GM23338 (cell line): ENCODE results near the gene CACNA1A.

Experiments
- CREB1 ChIP-seq: fragments of 250-450 bp; sonication (Bioruptor Pico); IDR thresholded peaks from 2 replicates; pipeline ENCODE4 v1.5.0; 2020; ENCODE audit warnings: low read depth, mild to moderate bottlenecking, moderate library complexity
- ETS1 ChIP-seq: IDR thresholded peaks from 2 replicates; pipeline ENCODE4 v1.6.1; 2016; ENCODE audit warnings: antibody characterized with exemption
- EZH2 ChIP-seq: fragments of 200-600 bp; sonication (generic); IDR thresholded peaks from one replicate; pipeline ENCODE4 v1.8.0; 2017; ENCODE audit warnings: antibody characterized with exemption, mild to moderate bottlenecking, low read depth; ENCODE audit not compliant: unreplicated experiment
- EZH2phosphoT487 ChIP-seq: fragments of 200-600 bp; sonication (generic); IDR thresholded peaks from one replicate; pipeline ENCODE4 v1.8.1; 2018; ENCODE audit warnings: antibody characterized with exemption; ENCODE audit not compliant: unreplicated experiment
- JUNB ChIP-seq: IDR thresholded peaks from one replicate; pipeline ENCODE4 v1.6.1; 2016; ENCODE audit warnings: antibody characterized with exemption; ENCODE audit not compliant: unreplicated experiment
- NANOG ChIP-seq: IDR thresholded peaks from 2 replicates; pipeline ENCODE4 v1.6.1; 2016; ENCODE audit warnings: antibody characterized with exemption, borderline replicate concordance
- POLR2AphosphoS5 ChIP-seq: IDR thresholded peaks from 2 replicates; pipeline ENCODE4 v1.6.1; 2016; ENCODE audit warnings: antibody characterized with exemption, low read depth
- REST ChIP-seq: IDR thresholded peaks from one replicate; pipeline ENCODE4 v1.6.1; 2018; ENCODE audit warnings: antibody characterized with exemption; ENCODE audit not compliant: unreplicated experiment
- STAT1 ChIP-seq: IDR thresholded peaks from one replicate; pipeline ENCODE4 v1.6.1; 2016; ENCODE audit warnings: antibody characterized with exemption; ENCODE audit not compliant: unreplicated experiment
- ZNF114 ChIP-seq: fragments of 250-450 bp; sonication (Bioruptor Pico); IDR thresholded peaks from 2 replicates; pipeline ENCODE4 v1.5.0; 2020; ENCODE audit warnings: mild to moderate bottlenecking, moderate library complexity
- ZNF331 ChIP-seq: fragments of 250-450 bp; sonication (Bioruptor Pico); IDR thresholded peaks from 2 replicates; pipeline ENCODE4 v1.5.0; 2020; ENCODE audit warnings: low read depth, mild to moderate bottlenecking, moderate library complexity
- TF ChIP-seq, protein P1 (sequence below), 2 experiments: fragments of 200-600 bp in 1 of 2; sonication (generic) in 1 of 2; conservative IDR thresholded peaks; 2 replicates each; pipeline versions ENCODE4 v1.5.1 to v1.6.1; 2016 to 2017; ENCODE audit warnings: antibody characterized with exemption in 2 of 2, low read depth in 2 of 2, mild to moderate bottlenecking in 2 of 2, moderate library complexity in 1 of 2
- TF ChIP-seq, protein P2 (sequence below): fragments of 250-450 bp; sonication (Bioruptor Pico); IDR thresholded peaks from 2 replicates; pipeline ENCODE4 v1.5.0; 2020; ENCODE audit warnings: mild to moderate bottlenecking, moderate library complexity

GRCh38 chr19:13255719-13256059 lies 250.6 kb downstream of the CACNA1A start:
- TF ChIP-seq, protein P1, sequence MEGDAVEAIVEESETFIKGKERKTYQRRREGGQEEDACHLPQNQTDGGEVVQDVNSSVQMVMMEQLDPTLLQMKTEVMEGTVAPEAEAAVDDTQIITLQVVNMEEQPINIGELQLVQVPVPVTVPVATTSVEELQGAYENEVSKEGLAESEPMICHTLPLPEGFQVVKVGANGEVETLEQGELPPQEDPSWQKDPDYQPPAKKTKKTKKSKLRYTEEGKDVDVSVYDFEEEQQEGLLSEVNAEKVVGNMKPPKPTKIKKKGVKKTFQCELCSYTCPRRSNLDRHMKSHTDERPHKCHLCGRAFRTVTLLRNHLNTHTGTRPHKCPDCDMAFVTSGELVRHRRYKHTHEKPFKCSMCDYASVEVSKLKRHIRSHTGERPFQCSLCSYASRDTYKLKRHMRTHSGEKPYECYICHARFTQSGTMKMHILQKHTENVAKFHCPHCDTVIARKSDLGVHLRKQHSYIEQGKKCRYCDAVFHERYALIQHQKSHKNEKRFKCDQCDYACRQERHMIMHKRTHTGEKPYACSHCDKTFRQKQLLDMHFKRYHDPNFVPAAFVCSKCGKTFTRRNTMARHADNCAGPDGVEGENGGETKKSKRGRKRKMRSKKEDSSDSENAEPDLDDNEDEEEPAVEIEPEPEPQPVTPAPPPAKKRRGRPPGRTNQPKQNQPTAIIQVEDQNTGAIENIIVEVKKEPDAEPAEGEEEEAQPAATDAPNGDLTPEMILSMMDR (conservative IDR thresholded peaks at IDR 0.05; ENCODE audit: low read depth in 2 of 2) = no peak
- TF ChIP-seq REST (no peak), EZH2 (no peak), JUNB (no peak), ZNF331 (CRISPR knock-in tag) (no peak), EZH2phosphoT487 (no peak), CREB1 (CRISPR knock-in tag) (no peak), NANOG (no peak), STAT1 (no peak), POLR2AphosphoS5 (no peak), ZNF114 (CRISPR knock-in tag) (no peak), ETS1 (no peak)
- TF ChIP-seq, protein P2, sequence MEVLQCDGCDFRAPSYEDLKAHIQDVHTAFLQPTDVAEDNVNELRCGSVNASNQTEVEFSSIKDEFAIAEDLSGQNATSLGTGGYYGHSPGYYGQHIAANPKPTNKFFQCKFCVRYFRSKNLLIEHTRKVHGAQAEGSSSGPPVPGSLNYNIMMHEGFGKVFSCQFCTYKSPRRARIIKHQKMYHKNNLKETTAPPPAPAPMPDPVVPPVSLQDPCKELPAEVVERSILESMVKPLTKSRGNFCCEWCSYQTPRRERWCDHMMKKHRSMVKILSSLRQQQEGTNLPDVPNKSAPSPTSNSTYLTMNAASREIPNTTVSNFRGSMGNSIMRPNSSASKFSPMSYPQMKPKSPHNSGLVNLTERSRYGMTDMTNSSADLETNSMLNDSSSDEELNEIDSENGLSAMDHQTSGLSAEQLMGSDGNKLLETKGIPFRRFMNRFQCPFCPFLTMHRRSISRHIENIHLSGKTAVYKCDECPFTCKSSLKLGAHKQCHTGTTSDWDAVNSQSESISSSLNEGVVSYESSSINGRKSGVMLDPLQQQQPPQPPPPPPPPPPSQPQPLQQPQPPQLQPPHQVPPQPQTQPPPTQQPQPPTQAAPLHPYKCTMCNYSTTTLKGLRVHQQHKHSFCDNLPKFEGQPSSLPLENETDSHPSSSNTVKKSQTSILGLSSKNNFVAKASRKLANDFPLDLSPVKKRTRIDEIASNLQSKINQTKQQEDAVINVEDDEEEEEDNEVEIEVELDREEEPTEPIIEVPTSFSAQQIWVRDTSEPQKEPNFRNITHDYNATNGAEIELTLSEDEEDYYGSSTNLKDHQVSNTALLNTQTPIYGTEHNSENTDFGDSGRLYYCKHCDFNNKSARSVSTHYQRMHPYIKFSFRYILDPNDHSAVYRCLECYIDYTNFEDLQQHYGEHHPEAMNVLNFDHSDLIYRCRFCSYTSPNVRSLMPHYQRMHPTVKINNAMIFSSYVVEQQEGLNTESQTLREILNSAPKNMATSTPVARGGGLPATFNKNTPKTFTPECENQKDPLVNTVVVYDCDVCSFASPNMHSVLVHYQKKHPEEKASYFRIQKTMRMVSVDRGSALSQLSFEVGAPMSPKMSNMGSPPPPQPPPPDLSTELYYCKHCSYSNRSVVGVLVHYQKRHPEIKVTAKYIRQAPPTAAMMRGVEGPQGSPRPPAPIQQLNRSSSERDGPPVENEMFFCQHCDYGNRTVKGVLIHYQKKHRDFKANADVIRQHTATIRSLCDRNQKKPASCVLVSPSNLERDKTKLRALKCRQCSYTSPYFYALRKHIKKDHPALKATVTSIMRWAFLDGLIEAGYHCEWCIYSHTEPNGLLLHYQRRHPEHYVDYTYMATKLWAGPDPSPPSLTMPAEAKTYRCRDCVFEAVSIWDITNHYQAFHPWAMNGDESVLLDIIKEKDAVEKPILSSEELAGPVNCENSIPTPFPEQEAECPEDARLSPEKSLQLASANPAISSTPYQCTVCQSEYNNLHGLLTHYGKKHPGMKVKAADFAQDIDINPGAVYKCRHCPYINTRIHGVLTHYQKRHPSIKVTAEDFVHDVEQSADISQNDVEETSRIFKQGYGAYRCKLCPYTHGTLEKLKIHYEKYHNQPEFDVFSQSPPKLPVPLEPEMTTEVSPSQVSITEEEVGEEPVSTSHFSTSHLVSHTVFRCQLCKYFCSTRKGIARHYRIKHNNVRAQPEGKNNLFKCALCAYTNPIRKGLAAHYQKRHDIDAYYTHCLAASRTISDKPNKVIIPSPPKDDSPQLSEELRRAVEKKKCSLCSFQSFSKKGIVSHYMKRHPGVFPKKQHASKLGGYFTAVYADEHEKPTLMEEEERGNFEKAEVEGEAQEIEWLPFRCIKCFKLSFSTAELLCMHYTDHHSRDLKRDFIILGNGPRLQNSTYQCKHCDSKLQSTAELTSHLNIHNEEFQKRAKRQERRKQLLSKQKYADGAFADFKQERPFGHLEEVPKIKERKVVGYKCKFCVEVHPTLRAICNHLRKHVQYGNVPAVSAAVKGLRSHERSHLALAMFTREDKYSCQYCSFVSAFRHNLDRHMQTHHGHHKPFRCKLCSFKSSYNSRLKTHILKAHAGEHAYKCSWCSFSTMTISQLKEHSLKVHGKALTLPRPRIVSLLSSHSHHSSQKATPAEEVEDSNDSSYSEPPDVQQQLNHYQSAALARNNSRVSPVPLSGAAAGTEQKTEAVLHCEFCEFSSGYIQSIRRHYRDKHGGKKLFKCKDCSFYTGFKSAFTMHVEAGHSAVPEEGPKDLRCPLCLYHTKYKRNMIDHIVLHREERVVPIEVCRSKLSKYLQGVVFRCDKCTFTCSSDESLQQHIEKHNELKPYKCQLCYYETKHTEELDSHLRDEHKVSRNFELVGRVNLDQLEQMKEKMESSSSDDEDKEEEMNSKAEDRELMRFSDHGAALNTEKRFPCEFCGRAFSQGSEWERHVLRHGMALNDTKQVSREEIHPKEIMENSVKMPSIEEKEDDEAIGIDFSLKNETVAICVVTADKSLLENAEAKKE (CRISPR knock-in tag) = no peak
